ENCODE data around the gene NUDT17. TPM values are rescaled to one million over a fixed set of nuclear protein-coding genes. Genes with fewer than 3 reads are reported as not detected.

The NUDT17 gene
- total and polyA plus RNA-seq, 9 of the 15 experiments (the other 6 are each of a cell fraction or from before 2014, with no cell fraction given), result 2.1 to 10.0 (median 6.1) TPM

- 0 out of 2 replicates have a peak, but pooled peaks have one; percentile 62 for TF ChIP-seq RERE (CRISPR knock-in tag; IDR thresholded peaks at IDR 0.05; ENCODE audit: borderline replicate concordance)
- TF ChIP-seq ZNF766 (CRISPR knock-in tag; conservative IDR thresholded peaks at IDR 0.05), result no peak
- no peak for TF ChIP-seq TCF15 (CRISPR knock-in tag; IDR thresholded peaks at IDR 0.05)
- TF ChIP-seq BHLHE40 (IDR thresholded peaks at IDR 0.05; ENCODE audit: low read length), result no peak; the same call in 1 of the 2 replicates
- no peak for TF ChIP-seq MCM7 (IDR thresholded peaks at IDR 0.05)
- TF ChIP-seq CREBBP (IDR thresholded peaks at IDR 0.05; ENCODE audit: low read depth, low read length), result no peak
- TF ChIP-seq CREB3L1 (IDR thresholded peaks at IDR 0.05; ENCODE audit: borderline replicate concordance, low read depth), result peak; percentile 21; the same call in 1 of the 2 replicates
- TF ChIP-seq FUS (optimal IDR thresholded peaks at IDR 0.05; ENCODE audit: low read depth, low read length), result no peak
- TF ChIP-seq TSC22D4 (tag; IDR thresholded peaks at IDR 0.05), result no peak
- TF ChIP-seq TAL1 (IDR thresholded peaks at IDR 0.05), result no peak
- no peak for TF ChIP-seq NFXL1 (CRISPR knock-in tag; IDR thresholded peaks at IDR 0.05)
- TF ChIP-seq ZNF707 (CRISPR knock-in tag; conservative IDR thresholded peaks at IDR 0.05), result no peak
- TF ChIP-seq ZNF165 (CRISPR knock-in tag; IDR thresholded peaks at IDR 0.05; ENCODE audit: borderline replicate concordance), result no peak
- no peak for TF ChIP-seq ZNF398 (CRISPR knock-in tag; IDR thresholded peaks at IDR 0.05)
- TF ChIP-seq NCOA1 (IDR thresholded peaks at IDR 0.05; ENCODE audit: low read depth), result no peak
- TF ChIP-seq HNRNPL (IDR thresholded peaks at IDR 0.05; ENCODE audit: low read depth, low read length), result no peak
- TF ChIP-seq CTCF (IDR thresholded peaks at IDR 0.05 in 2 of 3, conservative IDR thresholded peaks at IDR 0.05 in 1 of 3; ENCODE audit: insufficient read depth in 2 of 3, low read depth in 1 of 3, low read length in 3 of 3), result no peak
- TF ChIP-seq MIER1 (IDR thresholded peaks at IDR 0.05; ENCODE audit: low read depth), result no peak
Measured at GRCh38 chr1:145858901-145859490, 13.6 kb downstream of the NUDT17 start, which contains the start of gene PIAS3 (continued).
